IMR-90 (cell line): Measurements from ENCODE around the gene ZNF425. TPM values are rescaled to one million over a fixed set of nuclear protein-coding genes. Genes with fewer than 3 reads are reported as not detected.

Source experiments
- ATAC-seq: fragments of 200-7000 bp; cut with Tn5 transposase; 2 replicates; pipeline ENCODE4 v1.9.1; 2020; ENCODE audit warnings: low read depth, mild to moderate bottlenecking, moderate library complexity
- BruUV-seq: library from RNA; stranded (reverse); fragments of 400-500 nt; replicated peaks from 2 replicates; lab custom pipeline; 2021; lab: Mats Ljungman, UMichigan
- CTCF ChIA-PET: fragments of 300-600 bp; formaldehyde crosslinking; extraction: SDS; loops from one replicate; lab custom pipeline; 2021; ENCODE audit warnings: antibody characterized with exemption; lab: Yijun Ruan, JAX
- POLR2A ChIA-PET: fragments of 300-600 bp; sonication (Branson Sonifier 250); formaldehyde crosslinking; loops from one replicate; lab custom pipeline; 2022; ENCODE audit warnings: antibody characterized with exemption; ENCODE audit not compliant: unreplicated experiment; lab: Charles Lee
- DNase-seq: peaks from one replicate; pipeline ENCODE4 v3.0.0; 2013
- H2AFZ ChIP-seq: replicated peaks from 2 replicates; pipeline ENCODE3; 2013; ENCODE audit warnings: low read length, mild to moderate bottlenecking; ENCODE audit not compliant: poor library complexity
- H2AK5ac ChIP-seq: 2 replicates; pipeline ENCODE4 v1.6.1; 2013; ENCODE audit warnings: low read depth, low read length, inconsistent platforms
- H2AK9ac ChIP-seq: replicated peaks from 2 replicates; pipeline ENCODE3; 2013; ENCODE audit warnings: mild to moderate bottlenecking, low read depth, low read length, moderate library complexity; ENCODE audit not compliant: poor library complexity
- H2BK120ac ChIP-seq: 2 replicates; pipeline ENCODE4 v1.6.1; 2013; ENCODE audit warnings: low read depth, low read length, inconsistent platforms
- H2BK15ac ChIP-seq: 3 replicates; pipeline ENCODE4 v1.6.1; 2013; ENCODE audit warnings: low read depth, low read length, inconsistent platforms
- H2BK20ac ChIP-seq: 2 replicates; pipeline ENCODE4 v1.6.1; 2013; ENCODE audit warnings: low read depth, mild to moderate bottlenecking, inconsistent platforms, low read length, moderate library complexity
- H2BK5ac ChIP-seq: 2 replicates; pipeline ENCODE4 v1.6.1; 2013; ENCODE audit warnings: mild to moderate bottlenecking, low read depth, low read length, inconsistent platforms; ENCODE audit not compliant: poor library complexity, severe bottlenecking
- H3K14ac ChIP-seq: replicated peaks from 2 replicates; pipeline ENCODE4 v1.6.1; 2013; ENCODE audit warnings: low read depth, low read length, inconsistent platforms
- H3K18ac ChIP-seq: 2 replicates; pipeline ENCODE4 v1.6.1; 2013; ENCODE audit warnings: low read depth, low read length, control low read depth
- H3K23ac ChIP-seq: 2 replicates; pipeline ENCODE4 v1.6.1; 2013; ENCODE audit warnings: low read depth, low read length, inconsistent platforms
- H3K27ac ChIP-seq: 2 replicates; pipeline ENCODE4 v1.5.1; 2013; ENCODE audit warnings: mild to moderate bottlenecking, control low read depth, low read length; ENCODE audit not compliant: insufficient read depth
- H3K27me3 ChIP-seq: 2 replicates; pipeline ENCODE4 v1.6.1; 2013; ENCODE audit warnings: low read length; ENCODE audit not compliant: control insufficient read depth, insufficient read depth
- H3K36me3 ChIP-seq: 2 replicates; pipeline ENCODE4 v1.6.1; 2013; ENCODE audit warnings: low read length, mixed read lengths; ENCODE audit not compliant: control insufficient read depth, insufficient read depth
- H3K4ac ChIP-seq: 2 replicates; pipeline ENCODE4 v1.6.1; 2013; ENCODE audit warnings: low read depth, low read length, inconsistent platforms
- H3K4me1 ChIP-seq: 2 replicates; pipeline ENCODE4 v1.6.1; 2013; ENCODE audit warnings: low read length, mixed read lengths; ENCODE audit not compliant: control insufficient read depth, insufficient read depth
- H3K4me2 ChIP-seq: 2 replicates; pipeline ENCODE4 v1.6.1; 2013; ENCODE audit warnings: low read depth, mild to moderate bottlenecking, control low read depth, low read length, moderate library complexity
- H3K4me3 ChIP-seq: 2 replicates; pipeline ENCODE4 v1.5.1; 2013; ENCODE audit warnings: low read depth, mild to moderate bottlenecking, control low read depth, low read length, moderate library complexity; ENCODE audit not compliant: insufficient read depth
- H3K56ac ChIP-seq: 2 replicates; pipeline ENCODE4 v1.6.1; 2013; ENCODE audit warnings: low read length, inconsistent platforms; ENCODE audit not compliant: insufficient read depth; ENCODE audit errors: extremely low read depth
- H3K79me1 ChIP-seq, 2 experiments: 2 replicates each; pipeline ENCODE4 v1.6.1; 2013; ENCODE audit warnings: low read length in 2 of 2, inconsistent platforms in 1 of 2, low read depth in 1 of 2
- H3K9ac ChIP-seq: 2 replicates; pipeline ENCODE4 v1.6.1; 2013; ENCODE audit warnings: low read depth, low read length, control low read depth
- H3K9me1 ChIP-seq: 2 replicates; pipeline ENCODE4 v1.6.1; 2013; ENCODE audit warnings: low read length, inconsistent platforms; ENCODE audit not compliant: insufficient read depth
- H3K9me3 ChIP-seq: 2 replicates; pipeline ENCODE4 v1.6.1; 2013; ENCODE audit warnings: low read length; ENCODE audit not compliant: control insufficient read depth, insufficient read depth
- H4K20me1 ChIP-seq: 2 replicates; pipeline ENCODE4 v1.6.1; 2013; ENCODE audit warnings: low read length, inconsistent platforms; ENCODE audit not compliant: insufficient read depth
- H4K5ac ChIP-seq: 2 replicates; pipeline ENCODE4 v1.6.1; 2013; ENCODE audit warnings: mild to moderate bottlenecking, low read depth, low read length, control low read depth
- H4K8ac ChIP-seq, 2 experiments: 2 replicates each; pipeline ENCODE4 v1.6.1; 2013; ENCODE audit warnings: low read depth in 2 of 2, low read length in 2 of 2, control low read depth in 1 of 2, inconsistent platforms in 1 of 2
- H4K91ac ChIP-seq: 2 replicates; pipeline ENCODE4 v1.6.1; 2013; ENCODE audit warnings: low read depth, low read length, inconsistent platforms; ENCODE audit not compliant: insufficient read depth
- RCOR1 ChIP-seq: IDR thresholded peaks from 2 replicates; pipeline ENCODE4 v1.6.1; 2012; ENCODE audit warnings: mild to moderate bottlenecking, low read length, improper control_type of control experiment; ENCODE audit not compliant: insufficient replicate concordance
- SMC3 ChIP-seq: fragments of 150-350 bp; IDR thresholded peaks from 2 replicates; pipeline ENCODE4 v1.6.1; 2016; ENCODE audit warnings: low read depth, mild to moderate bottlenecking, antibody characterized with exemption, low read length, moderate library complexity
- dilution Hi-C: fragments of 300-500 bp; cut with HindIII; formaldehyde crosslinking; loops from one replicate; pipeline ENCODE4 v1.14.3; 2018; ENCODE audit warnings: low sequenced_read_pairs; ENCODE audit not compliant: unreplicated experiment
- in situ Hi-C: fragments of 300-500 bp; cut with MboI; formaldehyde crosslinking; loops from 3 replicates; pipeline ENCODE4 v1.14.3; 2019; ENCODE audit warnings: low sequenced_read_pairs, inconsistent platforms, mixed read lengths
- intact Hi-C: fragments of 100-400 bp; cut with micrococcal nuclease; formaldehyde crosslinking; loops from 2 replicates; pipeline ENCODE4 v1.10.0; 2022
- polyA plus RNA-seq, 3 experiments: library from polyadenylated mRNA; depleted of rRNA; stranded (reverse); fragments of >200 nt; gene quantifications; 2 replicates each; pipeline ENCODE4 v1.2.3, GENCODE V29; 2012; ENCODE audit warnings: low replicate concordance in 1 of 3
- total RNA-seq: library from RNA; depleted of rRNA; stranded (reverse); fragments of >200 nt; gene quantifications from 2 replicates; pipeline ENCODE4 v1.2.3, GENCODE V29; 2012

Gene ZNF425
- total and polyA plus RNA-seq, 2 of the 4 experiments (the other 2 are of a cell fraction), result 1.2 to 2.3 TPM

DNA sequence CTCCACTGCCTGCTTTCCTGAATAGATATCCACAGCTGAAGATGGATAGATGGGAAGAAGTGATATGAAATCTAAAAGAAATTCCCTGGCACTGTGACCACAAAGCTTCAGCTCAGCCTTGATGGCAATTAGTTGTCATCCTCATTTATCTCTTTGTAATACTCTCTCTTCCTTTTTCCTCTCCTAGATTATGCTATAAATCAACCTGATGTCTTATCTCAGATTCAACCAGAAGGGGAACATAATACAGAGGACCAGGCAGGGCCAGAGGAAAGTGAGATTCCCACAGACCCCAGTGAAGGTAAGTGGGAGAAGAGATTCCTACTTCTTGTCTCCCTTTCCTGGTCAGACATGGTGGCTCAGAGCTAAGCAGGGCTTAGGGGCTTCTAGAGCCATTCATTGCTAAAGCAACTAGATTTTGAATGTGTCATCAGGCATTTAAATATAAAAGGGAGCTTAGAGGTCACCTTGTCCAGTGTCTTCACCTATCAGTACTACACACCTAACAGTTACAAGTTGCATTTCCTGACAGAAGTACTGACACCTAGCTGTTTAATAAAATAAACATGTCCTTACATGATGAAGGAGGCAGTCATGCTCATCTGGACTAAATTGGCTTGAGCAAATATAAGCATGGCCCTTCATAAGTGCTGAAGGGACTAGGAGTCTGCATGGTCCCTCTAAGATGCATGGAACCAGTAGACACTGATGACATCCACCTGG is 40.7 kb upstream of the ZNF425 start:
- Histone ChIP-seq H4K8ac (no peak overlapping the region), H3K9me1 (no peaks in the 10 kb centered on the region), H3K14ac (no peak overlapping the region), H4K91ac (no peak overlapping the region), H3K23ac (no peak overlapping the region), H3K4me1 (no peaks in the 10 kb centered on the region), H3K9me3 (no peaks in the 10 kb centered on the region), H2BK20ac (no peak overlapping the region), H4K5ac (no peak overlapping the region), H3K36me3 (peaks cover 34% of the 10 kb centered on the region), H2AK9ac (no peak overlapping the region), H3K4me2 (no peak overlapping the region), H2AFZ (no peak overlapping the region), H4K20me1 (no peaks in the 10 kb centered on the region; the same call in 1 of the 2 replicates), H3K79me1 (peaks cover 5 to 13% of the 10 kb centered on the region in 2 experiments; a peak in 2 of 4 replicates), H3K4ac (no peak overlapping the region), H3K27me3 (no peaks in the 10 kb centered on the region), H3K27ac (no peak overlapping the region), H3K9ac (no peak overlapping the region), H3K4me3 (no peak overlapping the region), H3K56ac (no peak overlapping the region), H2BK5ac (no peak overlapping the region), H2AK5ac (no peak overlapping the region), H2BK120ac (no peak overlapping the region), H2BK15ac (no peak overlapping the region), H3K18ac (no peak overlapping the region)
- dilution Hi-C loops, result no loop called here
- ChIA-PET POLR2A (no interaction called here), CTCF (interaction anchor here (1.1 kb wide), 1 partner anchor 16 kb away, joined by 4 read pairs; no protein-coding TSS in a partner anchor)
- ATAC-seq, result no peak
- TF ChIP-seq RCOR1 (no peak), SMC3 (no peak)
- in situ Hi-C loops, result no loop called here
- BruUV-seq, result no TSS peak
- DNase-seq, result no peak
- intact Hi-C loops, result no loop called here
